Measurements from ENCODE around the gene INO80C.

Gene INO80C

DNA sequence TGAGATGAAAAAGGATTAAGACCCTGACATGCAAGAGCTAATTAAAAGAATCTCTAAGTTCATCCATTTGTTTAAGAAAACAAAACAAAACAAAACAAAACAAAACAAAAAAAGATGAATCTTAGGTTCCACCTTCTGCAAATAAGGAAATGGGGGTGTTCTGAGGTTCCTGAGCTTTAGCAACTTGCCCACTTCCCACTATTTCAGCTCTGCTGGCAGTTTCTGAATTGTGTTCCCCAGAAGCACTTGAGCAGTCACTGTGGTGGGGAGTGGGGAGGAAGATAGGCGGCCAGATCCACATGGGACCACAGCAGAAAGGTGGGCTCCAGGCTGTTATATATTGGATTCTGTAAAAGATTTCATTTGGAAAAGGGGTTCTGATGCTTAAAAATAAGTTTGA, 20.3 kb downstream of the INO80C start:
- Histone ChIP-seq H3K4me1 (ENCODE audit: low read length) (no peaks in the 10 kb centered on the region), H2AFZ (ENCODE audit: low read length) (no peak overlapping the region), H3K9ac (ENCODE audit: low read length) (no peak overlapping the region), H3K79me2 (ENCODE audit: low read length) (no peaks in the 10 kb centered on the region), H3K27me3 (replicated peaks; ENCODE audit: insufficient read depth, low read length) (no peaks in the 10 kb centered on the region), H3K27ac (ENCODE audit: low read length) (no peak overlapping the region), H3F3A (ENCODE audit: insufficient read depth, low read length) (no peaks in the 10 kb centered on the region), H3K9me3 (replicated peaks; ENCODE audit: insufficient read depth, low read length) (no peaks in the 10 kb centered on the region), H4K20me1 (ENCODE audit: insufficient read depth, low read length) (no peaks in the 10 kb centered on the region), H3K4me3 (ENCODE audit: low read length) (no peak overlapping the region), H3K4me2 (ENCODE audit: low read depth, low read length) (no peak overlapping the region), H3K36me3 (replicated peaks; ENCODE audit: insufficient read depth, low read length) (no peaks in the 10 kb centered on the region), H3K9me2 (replicated peaks; ENCODE audit: insufficient read depth, low read length) (no peaks in the 10 kb centered on the region)
- DNase-seq = no peak
- TF ChIP-seq EZH2 (optimal IDR thresholded peaks at IDR 0.05; ENCODE audit: low read depth, low read length) (no peak), EZH2phosphoT487 (IDR thresholded peaks at IDR 0.05; ENCODE audit: low read length) (no peak)
- TF ChIP-seq, protein P1, sequence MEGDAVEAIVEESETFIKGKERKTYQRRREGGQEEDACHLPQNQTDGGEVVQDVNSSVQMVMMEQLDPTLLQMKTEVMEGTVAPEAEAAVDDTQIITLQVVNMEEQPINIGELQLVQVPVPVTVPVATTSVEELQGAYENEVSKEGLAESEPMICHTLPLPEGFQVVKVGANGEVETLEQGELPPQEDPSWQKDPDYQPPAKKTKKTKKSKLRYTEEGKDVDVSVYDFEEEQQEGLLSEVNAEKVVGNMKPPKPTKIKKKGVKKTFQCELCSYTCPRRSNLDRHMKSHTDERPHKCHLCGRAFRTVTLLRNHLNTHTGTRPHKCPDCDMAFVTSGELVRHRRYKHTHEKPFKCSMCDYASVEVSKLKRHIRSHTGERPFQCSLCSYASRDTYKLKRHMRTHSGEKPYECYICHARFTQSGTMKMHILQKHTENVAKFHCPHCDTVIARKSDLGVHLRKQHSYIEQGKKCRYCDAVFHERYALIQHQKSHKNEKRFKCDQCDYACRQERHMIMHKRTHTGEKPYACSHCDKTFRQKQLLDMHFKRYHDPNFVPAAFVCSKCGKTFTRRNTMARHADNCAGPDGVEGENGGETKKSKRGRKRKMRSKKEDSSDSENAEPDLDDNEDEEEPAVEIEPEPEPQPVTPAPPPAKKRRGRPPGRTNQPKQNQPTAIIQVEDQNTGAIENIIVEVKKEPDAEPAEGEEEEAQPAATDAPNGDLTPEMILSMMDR (IDR thresholded peaks at IDR 0.05; ENCODE audit: low read length) = no peak

DNA sequence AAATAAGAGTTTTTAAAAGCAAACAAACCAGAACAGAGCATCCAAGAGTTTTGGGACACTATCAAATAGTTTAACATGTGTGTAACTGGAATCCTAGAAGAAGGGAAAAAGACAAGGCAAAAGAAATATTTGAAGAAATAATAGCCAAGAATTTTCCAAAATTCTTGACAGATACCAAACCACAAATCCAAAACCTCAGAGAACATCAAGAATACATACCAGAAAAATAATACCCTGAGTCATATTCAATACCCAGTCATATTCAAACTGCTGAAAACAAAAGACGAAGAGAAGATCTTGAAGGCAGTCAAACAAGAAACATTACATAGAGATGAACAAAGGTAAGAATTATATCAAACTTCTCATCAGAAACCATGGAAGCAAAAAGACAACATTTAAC, 22.9 kb downstream of the INO80C start:
- H3K27ac ChIP-seq (ENCODE audit: low read length) = no peak overlapping the region
- no peaks in the 10 kb centered on the region for H3K9me3 ChIP-seq (replicated peaks; ENCODE audit: insufficient read depth, low read length)
- H2AFZ ChIP-seq (ENCODE audit: low read length) = no peak overlapping the region
- no peak overlapping the region for H3K4me2 ChIP-seq (ENCODE audit: low read depth, low read length)
- no peak for DNase-seq
- H3K79me2 ChIP-seq (ENCODE audit: low read length) = no peaks in the 10 kb centered on the region
- H3K9ac ChIP-seq (ENCODE audit: low read length) = no peak overlapping the region
- no peaks in the 10 kb centered on the region for H3K27me3 ChIP-seq (replicated peaks; ENCODE audit: insufficient read depth, low read length)
- H3K36me3 ChIP-seq (replicated peaks; ENCODE audit: insufficient read depth, low read length) = no peaks in the 10 kb centered on the region
- H3K4me3 ChIP-seq (ENCODE audit: low read length) = no peak overlapping the region
- H3K9me2 ChIP-seq (replicated peaks; ENCODE audit: insufficient read depth, low read length) = no peaks in the 10 kb centered on the region
- no peak for TF ChIP-seq EZH2 (optimal IDR thresholded peaks at IDR 0.05; ENCODE audit: low read depth, low read length)
- TF ChIP-seq, protein P1 (IDR thresholded peaks at IDR 0.05; ENCODE audit: low read length) = no peak
- TF ChIP-seq EZH2phosphoT487 (IDR thresholded peaks at IDR 0.05; ENCODE audit: low read length) = no peak
- no peaks in the 10 kb centered on the region for H3K4me1 ChIP-seq (ENCODE audit: low read length)
- no peaks in the 10 kb centered on the region for H3F3A ChIP-seq (ENCODE audit: insufficient read depth, low read length)
- no peaks in the 10 kb centered on the region for H4K20me1 ChIP-seq (ENCODE audit: insufficient read depth, low read length)

DNA sequence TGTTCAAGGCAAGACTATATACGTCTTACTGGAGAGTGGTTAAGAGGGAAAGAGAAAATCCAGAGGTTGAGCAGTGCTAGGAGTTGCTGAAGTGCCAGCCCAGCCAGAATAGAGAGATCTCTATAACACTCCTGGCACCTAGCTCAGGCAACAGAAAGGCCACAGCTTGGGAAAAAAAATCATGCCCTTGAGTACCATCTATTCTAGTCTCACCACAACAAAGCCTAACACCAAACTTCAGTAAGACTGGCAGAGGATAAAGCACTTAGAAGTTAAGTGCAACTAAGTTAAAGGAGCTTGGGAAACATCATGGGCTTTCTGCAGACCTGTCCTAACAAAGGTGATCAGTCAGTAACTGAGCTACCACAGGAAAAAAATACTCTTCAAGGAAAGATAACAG, 24.2 kb downstream of the INO80C start:
- TF ChIP-seq EZH2phosphoT487 (IDR thresholded peaks at IDR 0.05; ENCODE audit: low read length) = no peak
- TF ChIP-seq, protein P1 (IDR thresholded peaks at IDR 0.05; ENCODE audit: low read length) = no peak
- TF ChIP-seq EZH2 (optimal IDR thresholded peaks at IDR 0.05; ENCODE audit: low read depth, low read length) = no peak
- no peaks in the 10 kb centered on the region for H3F3A ChIP-seq (ENCODE audit: insufficient read depth, low read length)
- H3K27me3 ChIP-seq (replicated peaks; ENCODE audit: insufficient read depth, low read length) = no peaks in the 10 kb centered on the region
- no peak overlapping the region for H3K9ac ChIP-seq (ENCODE audit: low read length)
- H3K27ac ChIP-seq (ENCODE audit: low read length) = no peak overlapping the region
- no peak overlapping the region for H2AFZ ChIP-seq (ENCODE audit: low read length)
- no peaks in the 10 kb centered on the region for H3K9me2 ChIP-seq (replicated peaks; ENCODE audit: insufficient read depth, low read length)
- H3K4me3 ChIP-seq (ENCODE audit: low read length) = no peak overlapping the region
- no peak overlapping the region for H3K4me2 ChIP-seq (ENCODE audit: low read depth, low read length)
- no peaks in the 10 kb centered on the region for H3K9me3 ChIP-seq (replicated peaks; ENCODE audit: insufficient read depth, low read length)
- no peak for DNase-seq
- no peaks in the 10 kb centered on the region for H3K4me1 ChIP-seq (ENCODE audit: low read length)
- H3K36me3 ChIP-seq (replicated peaks; ENCODE audit: insufficient read depth, low read length) = no peaks in the 10 kb centered on the region
- H3K79me2 ChIP-seq (ENCODE audit: low read length) = no peaks in the 10 kb centered on the region
- H4K20me1 ChIP-seq (ENCODE audit: insufficient read depth, low read length) = no peaks in the 10 kb centered on the region
